RWPE2 (cell line): ENCODE measurements around the gene BIRC3.

Experiments
- ATAC-seq: fragments of 200-7000 bp; cut with Tn5 transposase; 3 replicates; pipeline ENCODE4 v1.9.1; 2021; ENCODE audit warnings: low read depth
- DNase-seq: peaks from one replicate; pipeline ENCODE4 v3.0.0-alpha.2; 2020; ENCODE audit warnings: low spot score
- H3K27ac ChIP-seq: fragments of 450-650 bp; 2 replicates; pipeline ENCODE4 v1.5.1; 2017; ENCODE audit warnings: mild to moderate bottlenecking; ENCODE audit not compliant: poor library complexity, severe bottlenecking
- H3K27me3 ChIP-seq: fragments of 250-450 bp; sonication (Bioruptor Pico); 2 replicates; pipeline ENCODE4 v1.5.1; 2021; ENCODE audit warnings: mild to moderate bottlenecking, moderate library complexity; ENCODE audit not compliant: insufficient read depth, poor library complexity, severe bottlenecking
- H3K36me3 ChIP-seq: fragments of 250-450 bp; sonication (Bioruptor Pico); 2 replicates; pipeline ENCODE4 v1.5.1; 2020; ENCODE audit warnings: low read depth, mild to moderate bottlenecking, moderate library complexity
- H3K4me1 ChIP-seq: fragments of 250-450 bp; sonication (Bioruptor Pico); 2 replicates; pipeline ENCODE4 v1.5.1; 2021; ENCODE audit warnings: mild to moderate bottlenecking, moderate library complexity; ENCODE audit not compliant: insufficient read depth, poor library complexity, severe bottlenecking
- H3K4me3 ChIP-seq: fragments of 250-450 bp; sonication (Bioruptor Pico); 2 replicates; pipeline ENCODE4 v1.5.1; 2021; ENCODE audit warnings: mild to moderate bottlenecking, moderate library complexity; ENCODE audit not compliant: severe bottlenecking
- H3K9me3 ChIP-seq: fragments of 250-450 bp; sonication (Bioruptor Pico); 2 replicates; pipeline ENCODE4 v1.5.1; 2021; ENCODE audit warnings: mild to moderate bottlenecking, moderate library complexity; ENCODE audit not compliant: severe bottlenecking
- CTCF ChIP-seq: fragments of 450-650 bp; IDR thresholded peaks from one replicate; pipeline ENCODE4 v1.5.1; 2017; ENCODE audit warnings: mild to moderate bottlenecking, moderate library complexity; ENCODE audit not compliant: poor library complexity, severe bottlenecking

The BIRC3 gene

DNA sequence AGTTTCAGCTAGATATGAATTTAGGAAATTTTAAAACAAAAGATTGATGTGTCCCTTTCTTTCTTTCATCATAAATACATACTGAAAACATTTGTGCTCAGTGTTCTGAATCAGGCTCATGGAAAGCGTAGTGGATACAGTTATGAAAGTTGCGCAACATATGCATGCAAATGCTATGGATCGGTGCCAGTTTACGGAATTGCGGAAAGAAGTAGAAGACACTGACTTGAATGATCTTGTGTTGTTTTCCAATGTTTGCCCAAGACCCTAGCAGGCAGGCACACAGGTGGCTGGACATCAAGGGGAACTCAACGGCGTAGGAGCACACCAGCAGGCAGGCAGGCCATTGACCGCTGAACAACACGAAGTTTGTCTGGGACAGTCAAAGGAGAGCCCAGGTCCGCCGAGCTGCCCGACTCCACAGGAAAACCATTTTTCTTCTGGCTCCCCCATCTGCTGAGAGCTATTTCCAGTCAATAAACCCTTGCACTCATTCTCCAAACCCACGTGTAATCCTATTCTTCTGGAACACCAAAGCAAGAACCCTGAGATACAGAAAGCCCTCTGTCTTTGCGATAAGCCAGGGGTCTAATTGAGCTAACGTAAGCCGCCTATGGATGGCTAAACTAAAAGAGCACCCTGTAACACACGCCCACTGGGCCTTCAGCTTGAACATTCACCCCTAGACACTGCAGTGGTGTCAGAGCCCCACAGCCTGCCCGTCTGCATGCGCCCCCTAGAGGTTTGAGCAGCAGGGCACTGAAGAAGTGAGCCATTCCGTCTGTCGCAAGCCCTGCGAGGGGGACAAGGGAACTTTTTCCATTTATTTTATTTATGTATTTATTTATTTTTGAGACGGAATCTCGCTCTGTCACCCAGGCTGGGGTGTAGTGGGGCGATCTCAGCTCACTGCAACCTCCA is 7.4 kb upstream of the BIRC3 start:
- Histone ChIP-seq H3K36me3 (no peaks in the 10 kb centered on the region), H3K27ac (peak overlapping the region; percentile 100), H3K9me3 (no peaks in the 10 kb centered on the region), H3K4me1 (peaks cover 52% of the 10 kb centered on the region), H3K4me3 (no peak overlapping the region), H3K27me3 (no peaks in the 10 kb centered on the region)
- DNase-seq (no peak), ATAC-seq (no peak)
- no peak for TF ChIP-seq CTCF

GRCh38 chr11:102312667-102313066 is 4.6 kb upstream of the BIRC3 start:
- no peak for TF ChIP-seq CTCF
- Histone ChIP-seq H3K4me3 (peak overlapping the region; percentile 22), H3K9me3 (no peaks in the 10 kb centered on the region), H3K4me1 (peaks cover 37% of the 10 kb centered on the region), H3K27ac (peak overlapping the region; percentile 80), H3K27me3 (no peaks in the 10 kb centered on the region), H3K36me3 (no peaks in the 10 kb centered on the region)
- DNase-seq (no peak), ATAC-seq (no peak)

GRCh38 chr11:102313238-102313940 is 3.9 kb upstream of the BIRC3 start:
- no peak for TF ChIP-seq CTCF
- Histone ChIP-seq H3K4me1 (peaks cover 34% of the 10 kb centered on the region), H3K27ac (peak overlapping the region; percentile 80), H3K36me3 (no peaks in the 10 kb centered on the region), H3K4me3 (peak overlapping the region; percentile 22), H3K9me3 (no peaks in the 10 kb centered on the region), H3K27me3 (no peaks in the 10 kb centered on the region)
- ATAC-seq (0 out of 3 replicates have a peak, but pooled peaks have one; percentile 2), DNase-seq (no peak)

DNA sequence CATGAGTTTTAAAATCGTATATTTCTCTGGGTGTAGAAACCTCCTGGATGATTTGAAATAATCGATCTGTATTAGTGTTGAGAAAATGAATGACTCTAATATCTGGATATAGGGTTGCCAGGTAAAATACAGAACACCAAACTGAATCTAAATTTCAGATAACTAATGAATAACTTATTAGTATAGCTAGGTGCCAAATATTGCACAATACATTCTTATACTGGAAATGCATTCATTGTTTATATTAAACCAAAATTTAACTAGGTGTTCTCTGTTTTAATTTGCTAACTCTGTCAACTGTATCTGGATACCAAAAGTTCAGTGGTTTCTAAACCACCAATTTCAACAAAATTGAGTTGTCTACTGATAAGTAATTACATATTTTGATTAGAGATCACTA is 2.5 kb upstream of the BIRC3 start:
- no peak for DNase-seq
- Histone ChIP-seq H3K27ac (peak overlapping the region; percentile 80), H3K4me1 (peaks cover 28% of the 10 kb centered on the region), H3K27me3 (no peaks in the 10 kb centered on the region), H3K36me3 (no peaks in the 10 kb centered on the region), H3K4me3 (no peak overlapping the region), H3K9me3 (no peaks in the 10 kb centered on the region)
- TF ChIP-seq CTCF: no peak
- ATAC-seq: no peak
